K562 (cell line): ENCODE results near the gene ALAS2. TPM values are rescaled to one million over a fixed set of nuclear protein-coding genes. Genes with fewer than 3 reads are reported as not detected.
A peak's percentile ranks its signal among the peaks of the same experiment; 100 is the strongest.

Experiments used
- CHD4 ChIP-seq: fragments of 200-600 bp; sonication (generic); IDR thresholded peaks from 3 replicates; pipeline ENCODE4 v1.6.1; 2012; ENCODE audit warnings: low read depth, mild to moderate bottlenecking, mixed read lengths, low read length, inconsistent platforms; ENCODE audit not compliant: insufficient read depth, insufficient replicate concordance, poor library complexity, severe bottlenecking
- DACH1 ChIP-seq: fragments of 450-650 bp; IDR thresholded peaks from 2 replicates; pipeline ENCODE4 v1.6.1; 2018; ENCODE audit not compliant: partially characterized antibody
- FOXA1 ChIP-seq: fragments of 450-650 bp; IDR thresholded peaks from 2 replicates; pipeline ENCODE4 v1.6.1; 2016; ENCODE audit warnings: mild to moderate bottlenecking, borderline replicate concordance
- FUS ChIP-seq: fragments of 200-400 bp; formaldehyde crosslinking; optimal IDR thresholded peaks from 2 replicates; pipeline ENCODE3; 2017; ENCODE audit warnings: low read depth, low read length
- GABPA ChIP-seq: fragments of 200-800 bp; sonication (Bioruptor generic); conservative IDR thresholded peaks from 2 replicates; pipeline ENCODE4 v1.6.1; 2016; ENCODE audit warnings: low read depth, missing genetic modification characterization, missing compliant biosample characterization
- GTF3C2 ChIP-seq: IDR thresholded peaks from 3 replicates; pipeline ENCODE4 v1.6.1; 2011; ENCODE audit warnings: borderline replicate concordance, mild to moderate bottlenecking, moderate library complexity; ENCODE audit not compliant: insufficient read length; ENCODE audit errors: extremely low read depth
- HOXB6 ChIP-seq: fragments of 250-450 bp; sonication (Bioruptor Pico); IDR thresholded peaks from 2 replicates; pipeline ENCODE4 v1.5.1; 2022; ENCODE audit warnings: mild to moderate bottlenecking, borderline replicate concordance
- JUND ChIP-seq, 2 experiments: IDR thresholded peaks; 2 replicates in 1 of 2; 3 replicates in 1 of 2; pipeline ENCODE4 v1.6.1; 2011; ENCODE audit warnings: borderline replicate concordance in 2 of 2, low read depth in 2 of 2, low read length in 2 of 2, improper control_type of control experiment in 1 of 2, missing biosample characterization in 1 of 2, missing genetic modification characterization in 1 of 2, missing genetic modification reagents in 1 of 2
- KDM2B ChIP-seq: fragments of 250-450 bp; sonication (Bioruptor Pico); IDR thresholded peaks from 2 replicates; pipeline ENCODE4 v1.8.0; 2021; ENCODE audit warnings: mild to moderate bottlenecking, moderate library complexity
- POLR2H ChIP-seq: IDR thresholded peaks from 2 replicates; pipeline ENCODE4 v1.6.1; 2016; ENCODE audit warnings: missing genetic modification characterization, low read depth, mild to moderate bottlenecking, control low read depth, missing compliant biosample characterization, moderate library complexity
- PREB ChIP-seq: sonication (generic); formaldehyde crosslinking; IDR thresholded peaks from 2 replicates; pipeline ENCODE4 v1.8.1; 2023; ENCODE audit warnings: mild to moderate bottlenecking, missing genetic modification reagents
- RAD21 ChIP-seq, 2 experiments: fragments of 250-450 bp in 1 of 2; fragments of 450-650 bp in 1 of 2; sonication (Bioruptor Pico) in 1 of 2; formaldehyde crosslinking in 1 of 2; IDR thresholded peaks in 1 of 2; conservative IDR thresholded peaks in 1 of 2; 2 replicates each; pipeline versions ENCODE4 v1.4.0 to v1.8.0; 2020 to 2022; ENCODE audit warnings: mild to moderate bottlenecking in 2 of 2, moderate library complexity in 1 of 2
- RB1 ChIP-seq: fragments of 450-650 bp; IDR thresholded peaks from 2 replicates; pipeline ENCODE4 v1.6.1; 2017; ENCODE audit warnings: low read depth, mild to moderate bottlenecking
- SRSF9 ChIP-seq: fragments of 200-400 bp; formaldehyde crosslinking; IDR thresholded peaks from 2 replicates; pipeline ENCODE4 v1.6.1; 2017; ENCODE audit warnings: low read depth, low read length, borderline replicate concordance
- ZC3H11A ChIP-seq: IDR thresholded peaks from 2 replicates; pipeline ENCODE4 v1.6.1; 2012; ENCODE audit warnings: low read depth, low read length, improper control_type of control experiment
- ZC3H4 ChIP-seq: sonication (generic); formaldehyde crosslinking; IDR thresholded peaks from 2 replicates; pipeline ENCODE4 v1.9.0; 2021; ENCODE audit warnings: missing genetic modification reagents, borderline replicate concordance
- ZNF197 ChIP-seq: fragments of 200-800 bp; sonication (Bioruptor generic); IDR thresholded peaks from 2 replicates; pipeline ENCODE4 v1.6.1; 2016; ENCODE audit warnings: low read depth, missing genetic modification characterization, missing compliant biosample characterization
- ZNF280A ChIP-seq: fragments of 450-650 bp; IDR thresholded peaks from 2 replicates; pipeline ENCODE4 v1.6.1; 2018; ENCODE audit warnings: mild to moderate bottlenecking, low read depth; ENCODE audit not compliant: partially characterized antibody
- ZNF408 ChIP-seq: fragments of 250-450 bp; sonication (Bioruptor Pico); IDR thresholded peaks from 2 replicates; pipeline ENCODE4 v1.4.0; 2020; ENCODE audit warnings: low read depth, mild to moderate bottlenecking, moderate library complexity
- ZNF696 ChIP-seq: fragments of 250-450 bp; sonication (Bioruptor Pico); conservative IDR thresholded peaks from 2 replicates; pipeline ENCODE4 v1.4.0; 2020; ENCODE audit warnings: mild to moderate bottlenecking, moderate library complexity
- ZZZ3 ChIP-seq: fragments of 450-650 bp; IDR thresholded peaks from 2 replicates; pipeline ENCODE4 v1.6.1; 2016; ENCODE audit warnings: antibody characterized with exemption, mild to moderate bottlenecking, moderate library complexity
- polyA plus RNA-seq, 8 experiments: library from polyadenylated mRNA; depleted of rRNA in 4 of 8; stranded (reverse) in 5 of 8; unstranded in 3 of 8; fragments of >200 nt; fragmentation: Nextera tagmentation in 2 of 8; fragmentation: Illumina TruSeq in 1 of 8; extraction: Ambion mirVana in 2 of 8; extraction: Trizol in 1 of 8; gene quantifications; 2 replicates each; pipeline versions ENCODE4 v1.2.1 to v1.2.3, GENCODE V29; 2011 to 2014; ENCODE audit warnings: inconsistent platforms in 1 of 8, missing spikeins in 1 of 8
- total RNA-seq, 7 experiments: library from RNA; depleted of rRNA in 6 of 7; stranded (reverse); fragments of >200 nt in 6 of 7; fragmentation: Illumina TruSeq in 2 of 7; extraction: Trizol in 2 of 7; gene quantifications; 2 replicates each; pipeline versions ENCODE4 v1.2.1 to v1.2.3, GENCODE V29; 2011 to 2021; ENCODE audit warnings: low replicate concordance in 1 of 7

Gene ALAS2
- total and polyA plus RNA-seq, 9 of the 15 experiments (the other 6 are each of a cell fraction or from before 2014, with no cell fraction given) = 14.6 to 101 (median 33.4) TPM

- TF ChIP-seq ZNF197 (CRISPR knock-in tag) (no peak), ZC3H11A (no peak), HOXB6 (no peak), POLR2H (tag) (peak; percentile 75), FUS (no peak), ZNF696 (CRISPR knock-in tag) (no peak), SRSF9 (no peak), ZNF408 (CRISPR knock-in tag) (no peak), KDM2B (CRISPR knock-in tag) (no peak), ZC3H4 (no peak), GTF3C2 (no peak), CHD4 (no peak), JUND (IDR thresholded peaks at IDR 0.05; ENCODE audit: borderline replicate concordance, low read depth, low read length) (0 out of 2 replicates have a peak, but pooled peaks have one; percentile 35), JUND (tag; IDR thresholded peaks at IDR 0.05; ENCODE audit: borderline replicate concordance, low read depth, low read length) (no peak), RAD21 (CRISPR knock-in tag; conservative IDR thresholded peaks at IDR 0.05 in 1 of 2, IDR thresholded peaks at IDR 0.05 in 1 of 2) (no peak), DACH1 (no peak), ZNF280A (no peak), GABPA (tag) (peak; percentile 80), FOXA1 (no peak), PREB (CRISPR knock-in tag) (no peak), RB1 (no peak; the same call in 1 of the 2 replicates), ZZZ3 (no peak)
Measured at GRCh38 chrX:54999717-55000598, 30.8 kb downstream of the ALAS2 start, which contains the start of gene APEX2 (continued).
